NB4 (cell line): Measurements from ENCODE around the gene TSBP1.
"Not testable (repeated sequence)": the region's sequence is repeated elsewhere in the genome, so short reads cannot be mapped to it uniquely, and the experiment has no call there.

Source experiments
- DNase-seq: peaks from one replicate; pipeline ENCODE4 v3.0.0; 2010; ENCODE audit warnings: low read depth
- H3K4me3 ChIP-seq: one replicate; pipeline ENCODE4 v1.5.1; 2011; ENCODE audit warnings: mild to moderate bottlenecking, low read depth, low read length, moderate library complexity
- CTCF ChIP-seq: IDR thresholded peaks from one replicate; pipeline ENCODE4 v1.5.1; 2012; ENCODE audit warnings: low read depth, low read length
- MAX ChIP-seq: IDR thresholded peaks from 2 replicates; pipeline ENCODE4 v1.6.1; 2011; ENCODE audit warnings: low read depth, low read length
- MYC ChIP-seq: IDR thresholded peaks from 2 replicates; pipeline ENCODE4 v1.6.1; 2011; ENCODE audit warnings: low read depth, low read length
- POLR2A ChIP-seq: IDR thresholded peaks from 2 replicates; pipeline ENCODE4 v1.6.1; 2011; ENCODE audit warnings: mild to moderate bottlenecking; ENCODE audit not compliant: insufficient read length; ENCODE audit errors: extremely low read depth

Gene TSBP1

GRCh38 chr6:32313964-32314363 lies 57.7 kb downstream of the TSBP1 start:
- no peak for TF ChIP-seq MAX
- TF ChIP-seq MYC, result no peak
- TF ChIP-seq CTCF, result no peak
- TF ChIP-seq POLR2A, result no peak
- H3K4me3 ChIP-seq, result no peak overlapping the region
- no peak for DNase-seq

GRCh38 chr6:32298632-32299336 lies 72.9 kb downstream of the TSBP1 start:
- no peak overlapping the region for H3K4me3 ChIP-seq
- no peak for TF ChIP-seq POLR2A
- TF ChIP-seq MAX, result no peak
- no peak for TF ChIP-seq MYC
- TF ChIP-seq CTCF, result no peak
- no peak for DNase-seq

- DNase-seq, H3K4me3 ChIP-seq: not testable (repeated sequence)
Measured at GRCh38 chr6:32294980-32295379, 76.7 kb downstream of the TSBP1 start.

- TF ChIP-seq CTCF (no peak), MYC (no peak), POLR2A (no peak), MAX (no peak)
- no peak overlapping the region for H3K4me3 ChIP-seq
Measured at GRCh38 chr6:32294566-32294965, 77.1 kb downstream of the TSBP1 start.

GRCh38 chr6:32293695-32294094 lies 78.0 kb downstream of the TSBP1 start:
- no peak for DNase-seq
- TF ChIP-seq POLR2A, result no peak
- TF ChIP-seq MAX, result no peak
- TF ChIP-seq CTCF, result no peak
- no peak for TF ChIP-seq MYC
- H3K4me3 ChIP-seq, result no peak overlapping the region

More at GRCh38 chr6:32294566-32294965, 77.1 kb downstream of the TSBP1 start:
- no peak for DNase-seq

- DNase-seq, result peak; percentile 7
- TF ChIP-seq CTCF, result no peak
- TF ChIP-seq MYC, result no peak
- no peak for TF ChIP-seq MAX
- TF ChIP-seq POLR2A, result no peak
Measured at GRCh38 chr6:32291543-32291942, 80.2 kb downstream of the TSBP1 start.

More at GRCh38 chr6:32291543-32291942, 80.2 kb downstream of the TSBP1 start:
- H3K4me3 ChIP-seq, result no peak overlapping the region
